Keratinocyte (primary cell): ENCODE measurements around the gene CHD8. TPM values are rescaled to one million over a fixed set of nuclear protein-coding genes. Genes with fewer than 3 reads are reported as not detected.

Experiments used
- DNase-seq: peaks from one replicate; pipeline ENCODE4 v3.0.0-alpha.2; 2011; ENCODE audit warnings: low read depth, missing footprints, low spot score
- FAIRE-seq: peaks from 2 replicates; lab custom pipeline; 2011; peaks lifted over from hg19 to GRCh38; lab: Jason Lieb, UNC
- H2AFZ ChIP-seq: 2 replicates; pipeline ENCODE4 v1.6.0; 2012; ENCODE audit warnings: low read length, control low read depth, inconsistent platforms; ENCODE audit not compliant: control insufficient read depth
- H3K27ac ChIP-seq: 2 replicates; pipeline ENCODE4 v1.5.1; 2011; ENCODE audit warnings: low read length; ENCODE audit not compliant: control insufficient read depth, insufficient read depth
- H3K27me3 ChIP-seq: 3 replicates; pipeline ENCODE4 v1.6.0; 2011; ENCODE audit warnings: low read length; ENCODE audit not compliant: control insufficient read depth, insufficient read depth; ENCODE audit errors: extremely low read depth
- H3K36me3 ChIP-seq, 2 experiments: 2 replicates in 1 of 2; 3 replicates in 1 of 2; pipeline ENCODE4 v1.5.1; 2011; ENCODE audit warnings: low read length in 2 of 2, mild to moderate bottlenecking in 1 of 2; ENCODE audit not compliant: control insufficient read depth in 2 of 2, insufficient read depth in 2 of 2; ENCODE audit errors: extremely low read depth in 1 of 2
- H3K4me1 ChIP-seq: 3 replicates; pipeline ENCODE4 v1.5.1; 2011; ENCODE audit warnings: low read length; ENCODE audit not compliant: control insufficient read depth, insufficient read depth; ENCODE audit errors: extremely low read depth
- H3K4me2 ChIP-seq: 3 replicates; pipeline ENCODE4 v1.6.0; 2011; ENCODE audit warnings: low read depth, low read length; ENCODE audit not compliant: control insufficient read depth, insufficient read depth; ENCODE audit errors: extremely low read depth
- H3K4me3 ChIP-seq, 3 experiments: fragments of 200-600 bp in 1 of 3; sonication (generic) in 1 of 3; 2 replicates in 2 of 3; 3 replicates in 1 of 3; pipeline ENCODE4 v1.5.1; 2011 to 2016; ENCODE audit warnings: low read length in 3 of 3, mild to moderate bottlenecking in 3 of 3, control low read depth in 2 of 3, inconsistent platforms in 1 of 3, low read depth in 1 of 3, mixed read lengths in 1 of 3, mixed run types in 1 of 3, moderate library complexity in 1 of 3; ENCODE audit not compliant: control insufficient read depth in 2 of 3, insufficient read depth in 2 of 3; ENCODE audit errors: extremely low read depth in 1 of 3
- H3K79me2 ChIP-seq: 2 replicates; pipeline ENCODE4 v1.6.0; 2012; ENCODE audit warnings: low read length; ENCODE audit not compliant: control insufficient read depth, insufficient read depth
- H3K9ac ChIP-seq: 3 replicates; pipeline ENCODE4 v1.6.0; 2011; ENCODE audit warnings: low read length; ENCODE audit not compliant: control insufficient read depth, insufficient read depth; ENCODE audit errors: extremely low read depth
- H3K9me1 ChIP-seq: 3 replicates; pipeline ENCODE4 v1.6.0; 2011; ENCODE audit warnings: low read length; ENCODE audit not compliant: control insufficient read depth, insufficient read depth; ENCODE audit errors: extremely low read depth
- H3K9me3 ChIP-seq: 2 replicates; pipeline ENCODE4 v1.5.1; 2012; ENCODE audit warnings: low read depth, low read length; ENCODE audit not compliant: control insufficient read depth
- H4K20me1 ChIP-seq: 3 replicates; pipeline ENCODE4 v1.6.0; 2011; ENCODE audit warnings: low read length; ENCODE audit not compliant: control insufficient read depth, insufficient read depth; ENCODE audit errors: extremely low read depth
- EZH2 ChIP-seq: IDR thresholded peaks from one replicate; pipeline ENCODE4 v1.6.1; 2012; ENCODE audit warnings: inconsistent platforms, mild to moderate bottlenecking, low read length, moderate library complexity
- dilution Hi-C: fragments of 300-500 bp; cut with MboI; formaldehyde crosslinking; loops from one replicate; pipeline ENCODE4 v1.7.0; 2020; ENCODE audit warnings: low sequenced_read_pairs; ENCODE audit not compliant: extremely low pct_ligation_motif_present
- polyA plus RNA-seq, 5 experiments: library from polyadenylated mRNA; depleted of rRNA in 3 of 5; stranded (reverse) in 3 of 5; stranded (forward) in 1 of 5; unstranded in 1 of 5; fragments of >200 nt; gene quantifications; 1 replicate in 1 of 5; 2 replicates in 3 of 5; 3 replicates in 1 of 5; pipeline versions ENCODE4 v1.2.1 to v1.2.3, GENCODE V29; 2011 to 2012; ENCODE audit warnings: missing spikeins in 2 of 5, low read depth in 1 of 5, low replicate concordance in 1 of 5
- TF ChIP-seq, protein P1 (sequence below), 3 experiments: IDR thresholded peaks in 1 of 3; conservative IDR thresholded peaks in 1 of 3; optimal IDR thresholded peaks in 1 of 3; 2 replicates in 2 of 3; 3 replicates in 1 of 3; pipeline versions ENCODE3 to v1.5.1; 2011; ENCODE audit warnings: low read length in 3 of 3, mild to moderate bottlenecking in 3 of 3, moderate library complexity in 2 of 3, control low read depth in 1 of 3, inconsistent platforms in 1 of 3; ENCODE audit not compliant: insufficient read depth in 2 of 3; ENCODE audit errors: extremely low read depth in 1 of 3

Gene CHD8
- polyA plus RNA-seq, 1 donor (not counting 4 experiments of a cell fraction or from before 2014, with no cell fraction given), result 24.7 TPM

- no peak for FAIRE-seq
- Histone ChIP-seq H4K20me1 (no peaks in the 10 kb centered on the region), H3K4me1 (no peaks in the 10 kb centered on the region), H3K9ac (no peak overlapping the region), H3K4me3 (no peak overlapping the region), H3K9me1 (no peaks in the 10 kb centered on the region), H3K79me2 (peaks cover 2% of the 10 kb centered on the region), H3K27ac (no peak overlapping the region), H3K9me3 (no peaks in the 10 kb centered on the region), H2AFZ (no peak overlapping the region), H3K36me3 (peaks cover 16 to 24% of the 10 kb centered on the region in 2 experiments), H3K27me3 (no peaks in the 10 kb centered on the region), H3K4me2 (no peak overlapping the region)
- dilution Hi-C loops, result no loop called here
- TF ChIP-seq EZH2, result no peak
- TF ChIP-seq, protein P1, sequence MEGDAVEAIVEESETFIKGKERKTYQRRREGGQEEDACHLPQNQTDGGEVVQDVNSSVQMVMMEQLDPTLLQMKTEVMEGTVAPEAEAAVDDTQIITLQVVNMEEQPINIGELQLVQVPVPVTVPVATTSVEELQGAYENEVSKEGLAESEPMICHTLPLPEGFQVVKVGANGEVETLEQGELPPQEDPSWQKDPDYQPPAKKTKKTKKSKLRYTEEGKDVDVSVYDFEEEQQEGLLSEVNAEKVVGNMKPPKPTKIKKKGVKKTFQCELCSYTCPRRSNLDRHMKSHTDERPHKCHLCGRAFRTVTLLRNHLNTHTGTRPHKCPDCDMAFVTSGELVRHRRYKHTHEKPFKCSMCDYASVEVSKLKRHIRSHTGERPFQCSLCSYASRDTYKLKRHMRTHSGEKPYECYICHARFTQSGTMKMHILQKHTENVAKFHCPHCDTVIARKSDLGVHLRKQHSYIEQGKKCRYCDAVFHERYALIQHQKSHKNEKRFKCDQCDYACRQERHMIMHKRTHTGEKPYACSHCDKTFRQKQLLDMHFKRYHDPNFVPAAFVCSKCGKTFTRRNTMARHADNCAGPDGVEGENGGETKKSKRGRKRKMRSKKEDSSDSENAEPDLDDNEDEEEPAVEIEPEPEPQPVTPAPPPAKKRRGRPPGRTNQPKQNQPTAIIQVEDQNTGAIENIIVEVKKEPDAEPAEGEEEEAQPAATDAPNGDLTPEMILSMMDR (optimal IDR thresholded peaks at IDR 0.05 in 1 of 3, IDR thresholded peaks at IDR 0.05 in 1 of 3, conservative IDR thresholded peaks at IDR 0.05 in 1 of 3; ENCODE audit: extremely low read depth in 1 of 3, insufficient read depth in 2 of 3, low read length in 3 of 3), result no peak
- DNase-seq, result no peak
Measured at GRCh38 chr14:21419528-21419927, 36.4 kb downstream of the CHD8 start.

DNA sequence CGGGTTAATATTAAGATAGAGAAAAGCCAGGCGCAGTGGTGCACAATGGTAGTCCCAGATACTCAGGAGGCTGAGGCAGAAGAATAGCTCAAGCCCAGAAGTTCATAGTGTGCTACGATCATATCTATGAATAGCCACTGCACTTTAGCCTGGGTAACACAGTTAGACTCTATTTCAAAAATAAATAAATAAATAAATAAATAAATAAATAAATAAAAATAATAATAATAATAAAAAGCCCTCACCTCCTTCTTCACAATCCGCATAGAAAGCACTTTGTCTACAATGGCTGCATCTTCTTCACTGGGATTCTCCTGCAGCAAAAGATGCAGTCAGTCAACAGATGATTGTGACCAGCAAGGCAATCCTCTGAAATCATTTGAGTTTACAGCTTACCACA lies 40.6 kb downstream of the CHD8 start:
- H3K9me3 ChIP-seq, result no peaks in the 10 kb centered on the region
- no peak for FAIRE-seq
- no peaks in the 10 kb centered on the region for H3K9me1 ChIP-seq
- peaks cover 2% of the 10 kb centered on the region for H3K79me2 ChIP-seq
- TF ChIP-seq, protein P1 (optimal IDR thresholded peaks at IDR 0.05 in 1 of 3, IDR thresholded peaks at IDR 0.05 in 1 of 3, conservative IDR thresholded peaks at IDR 0.05 in 1 of 3; ENCODE audit: extremely low read depth in 1 of 3, insufficient read depth in 2 of 3, low read length in 3 of 3), result no peak
- no peak for TF ChIP-seq EZH2
- H3K4me2 ChIP-seq, result no peak overlapping the region
- dilution Hi-C loops, result no loop called here
- no peak overlapping the region for H3K27ac ChIP-seq
- peaks cover 26 to 37% of the 10 kb centered on the region in 2 experiments for H3K36me3 ChIP-seq
- no peak overlapping the region for H3K9ac ChIP-seq
- no peak overlapping the region for H3K4me3 ChIP-seq
- no peaks in the 10 kb centered on the region for H3K4me1 ChIP-seq
- H2AFZ ChIP-seq, result no peak overlapping the region
- DNase-seq, result no peak
- H3K27me3 ChIP-seq, result no peaks in the 10 kb centered on the region
- H4K20me1 ChIP-seq, result no peaks in the 10 kb centered on the region
